PC-9 (cell line): ENCODE results near the gene CDH13. TPM values are rescaled to one million over a fixed set of nuclear protein-coding genes. Genes with fewer than 3 reads are reported as not detected.

Experiments used
- BruUV-seq: library from RNA; stranded (reverse); fragments of 400-500 nt; replicated peaks from 2 replicates; lab custom pipeline; 2021; lab: Mats Ljungman, UMichigan
- CTCF ChIA-PET: fragments of 300-600 bp; sonication (Branson Sonifier 250); formaldehyde crosslinking; loops from one replicate; lab custom pipeline; 2022; ENCODE audit warnings: antibody characterized with exemption; lab: Charles Lee
- POLR2A ChIA-PET: fragments of 300-600 bp; sonication (Branson Sonifier 250); formaldehyde crosslinking; loops from one replicate; lab custom pipeline; 2022; ENCODE audit warnings: antibody characterized with exemption; ENCODE audit not compliant: unreplicated experiment; lab: Charles Lee
- DNase-seq, 2 experiments: peaks; one replicate each; pipeline versions ENCODE4 v3.0.0 to v3.0.0-alpha.2; 2015 to 2022; ENCODE audit warnings: mixed read lengths in 1 of 2
- H2AFZ ChIP-seq: fragments of 200-600 bp; sonication (generic); 2 replicates; pipeline ENCODE4 v1.8.1; 2017; ENCODE audit warnings: antibody characterized with exemption
- H3F3A ChIP-seq: fragments of 200-600 bp; sonication (generic); 2 replicates; pipeline ENCODE4 v1.8.1; 2017; ENCODE audit warnings: antibody characterized with exemption, mild to moderate bottlenecking, low read depth; ENCODE audit not compliant: insufficient read depth
- H3K27ac ChIP-seq: fragments of 200-600 bp; sonication (generic); 2 replicates; pipeline ENCODE4 v1.6.1; 2016; ENCODE audit warnings: mixed run types
- H3K27me3 ChIP-seq: fragments of 200-600 bp; sonication (generic); 2 replicates; pipeline ENCODE4 v1.6.1; 2016; ENCODE audit warnings: low read depth, mixed run types; ENCODE audit not compliant: insufficient read depth
- H3K36me3 ChIP-seq: fragments of 200-600 bp; sonication (generic); 2 replicates; pipeline ENCODE4 v1.6.1; 2016; ENCODE audit warnings: low read depth, mixed run types
- H3K4me1 ChIP-seq: fragments of 200-600 bp; sonication (generic); replicated peaks from 2 replicates; pipeline ENCODE4 v1.6.1; 2016; ENCODE audit warnings: mixed run types; ENCODE audit not compliant: insufficient read depth
- H3K4me2 ChIP-seq: fragments of 200-600 bp; sonication (generic); 2 replicates; pipeline ENCODE4 v1.6.1; 2017; ENCODE audit warnings: mixed run types
- H3K4me3 ChIP-seq: fragments of 200-600 bp; sonication (generic); 2 replicates; pipeline ENCODE4 v1.6.1; 2016; ENCODE audit warnings: mixed run types
- H3K79me2 ChIP-seq: fragments of 200-600 bp; sonication (generic); 2 replicates; pipeline ENCODE4 v1.6.1; 2017; ENCODE audit warnings: low read depth, mixed run types
- H3K9me2 ChIP-seq: fragments of 200-600 bp; sonication (generic); 2 replicates; pipeline ENCODE4 v1.8.1; 2017; ENCODE audit warnings: mild to moderate bottlenecking; ENCODE audit not compliant: insufficient read depth
- H3K9me3 ChIP-seq: fragments of 200-600 bp; sonication (generic); 2 replicates; pipeline ENCODE4 v1.8.1; 2016; ENCODE audit warnings: low read depth; ENCODE audit not compliant: insufficient read depth
- H4K20me1 ChIP-seq: fragments of 200-600 bp; sonication (generic); 2 replicates; pipeline ENCODE4 v1.8.1; 2017; ENCODE audit not compliant: insufficient read depth
- EZH2 ChIP-seq: fragments of 200-600 bp; sonication (generic); IDR thresholded peaks from 2 replicates; pipeline ENCODE4 v1.8.0; 2017; ENCODE audit warnings: antibody characterized with exemption, low read depth
- intact Hi-C: fragments of 100-400 bp; cut with micrococcal nuclease; formaldehyde crosslinking; loops from one replicate; pipeline ENCODE4 v1.10.0; 2022; ENCODE audit not compliant: unreplicated experiment
- total RNA-seq: library from RNA; stranded (reverse); gene quantifications from 2 replicates; pipeline ENCODE4 v1.2.3, GENCODE V29; 2021
- TF ChIP-seq, protein P1 (sequence below): fragments of 200-600 bp; sonication (generic); conservative IDR thresholded peaks from 2 replicates; pipeline ENCODE4 v1.6.1; 2017; ENCODE audit warnings: mixed run types, antibody characterized with exemption, mild to moderate bottlenecking, moderate library complexity

The CDH13 gene
- total RNA-seq, 1 experiment from 2014 or later = 0.24 TPM

- Histone ChIP-seq H3K9me3 (no peaks in the 10 kb centered on the region), H3K4me3 (no peak overlapping the region), H3F3A (no peaks in the 10 kb centered on the region), H3K27ac (no peak overlapping the region), H4K20me1 (no peaks in the 10 kb centered on the region), H2AFZ (no peak overlapping the region), H3K4me1 (no peaks in the 10 kb centered on the region), H3K9me2 (no peaks in the 10 kb centered on the region), H3K36me3 (no peaks in the 10 kb centered on the region), H3K4me2 (no peak overlapping the region), H3K79me2 (no peaks in the 10 kb centered on the region), H3K27me3 (peaks cover 87% of the 10 kb centered on the region)
- TF ChIP-seq, protein P1, sequence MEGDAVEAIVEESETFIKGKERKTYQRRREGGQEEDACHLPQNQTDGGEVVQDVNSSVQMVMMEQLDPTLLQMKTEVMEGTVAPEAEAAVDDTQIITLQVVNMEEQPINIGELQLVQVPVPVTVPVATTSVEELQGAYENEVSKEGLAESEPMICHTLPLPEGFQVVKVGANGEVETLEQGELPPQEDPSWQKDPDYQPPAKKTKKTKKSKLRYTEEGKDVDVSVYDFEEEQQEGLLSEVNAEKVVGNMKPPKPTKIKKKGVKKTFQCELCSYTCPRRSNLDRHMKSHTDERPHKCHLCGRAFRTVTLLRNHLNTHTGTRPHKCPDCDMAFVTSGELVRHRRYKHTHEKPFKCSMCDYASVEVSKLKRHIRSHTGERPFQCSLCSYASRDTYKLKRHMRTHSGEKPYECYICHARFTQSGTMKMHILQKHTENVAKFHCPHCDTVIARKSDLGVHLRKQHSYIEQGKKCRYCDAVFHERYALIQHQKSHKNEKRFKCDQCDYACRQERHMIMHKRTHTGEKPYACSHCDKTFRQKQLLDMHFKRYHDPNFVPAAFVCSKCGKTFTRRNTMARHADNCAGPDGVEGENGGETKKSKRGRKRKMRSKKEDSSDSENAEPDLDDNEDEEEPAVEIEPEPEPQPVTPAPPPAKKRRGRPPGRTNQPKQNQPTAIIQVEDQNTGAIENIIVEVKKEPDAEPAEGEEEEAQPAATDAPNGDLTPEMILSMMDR = no peak
- no peak for TF ChIP-seq EZH2
- ChIA-PET CTCF (no interaction called here), POLR2A (interaction anchor here (0.6 kb wide), 1 partner anchor 55 kb away, joined by 3 read pairs; no protein-coding TSS in a partner anchor)
- no TSS peak for BruUV-seq
- DNase-seq = no peak
- intact Hi-C loops = no loop called here
Observed at GRCh38 chr16:83623091-83623730, 996.4 kb downstream of the CDH13 start.

DNA sequence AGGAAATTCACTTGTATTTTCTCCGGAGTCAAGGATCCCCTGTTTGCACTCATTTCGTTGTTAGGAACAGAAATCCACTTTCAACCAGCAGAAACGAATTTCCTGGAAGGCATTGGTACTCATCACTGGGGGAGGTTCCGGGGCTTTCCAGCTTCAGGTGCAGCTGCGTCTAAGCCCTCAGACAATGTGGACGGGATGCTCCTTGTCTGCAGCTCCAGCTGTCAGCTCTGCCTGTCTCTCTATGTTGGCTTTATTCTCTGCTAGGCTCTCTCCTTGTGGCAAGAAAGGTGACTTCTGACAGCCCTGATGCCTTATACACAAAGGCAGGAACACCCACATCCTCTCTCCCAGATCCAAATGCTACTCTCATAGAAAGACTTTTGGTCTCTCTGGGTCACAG lies 997.1 kb downstream of the CDH13 start:
- DNase-seq = no peak
- no peaks in the 10 kb centered on the region for H3F3A ChIP-seq
- no peak overlapping the region for H3K4me3 ChIP-seq
- ChIA-PET POLR2A (interaction anchor here (0.6 kb wide), 1 partner anchor 54 kb away, joined by 3 read pairs; no protein-coding TSS in a partner anchor), CTCF (no interaction called here)
- H4K20me1 ChIP-seq = no peaks in the 10 kb centered on the region; the same call in 1 of the 2 replicates
- no peak for TF ChIP-seq EZH2
- TF ChIP-seq, protein P1 = no peak
- H3K79me2 ChIP-seq = no peaks in the 10 kb centered on the region
- no TSS peak for BruUV-seq
- intact Hi-C loops = no loop called here
- H3K27me3 ChIP-seq = peaks cover 87% of the 10 kb centered on the region
- no peak overlapping the region for H3K27ac ChIP-seq
- H3K9me3 ChIP-seq = no peaks in the 10 kb centered on the region
- H3K9me2 ChIP-seq = no peaks in the 10 kb centered on the region
- H3K36me3 ChIP-seq = no peaks in the 10 kb centered on the region
- H2AFZ ChIP-seq = no peak overlapping the region
- no peak overlapping the region for H3K4me2 ChIP-seq
- no peaks in the 10 kb centered on the region for H3K4me1 ChIP-seq

DNA sequence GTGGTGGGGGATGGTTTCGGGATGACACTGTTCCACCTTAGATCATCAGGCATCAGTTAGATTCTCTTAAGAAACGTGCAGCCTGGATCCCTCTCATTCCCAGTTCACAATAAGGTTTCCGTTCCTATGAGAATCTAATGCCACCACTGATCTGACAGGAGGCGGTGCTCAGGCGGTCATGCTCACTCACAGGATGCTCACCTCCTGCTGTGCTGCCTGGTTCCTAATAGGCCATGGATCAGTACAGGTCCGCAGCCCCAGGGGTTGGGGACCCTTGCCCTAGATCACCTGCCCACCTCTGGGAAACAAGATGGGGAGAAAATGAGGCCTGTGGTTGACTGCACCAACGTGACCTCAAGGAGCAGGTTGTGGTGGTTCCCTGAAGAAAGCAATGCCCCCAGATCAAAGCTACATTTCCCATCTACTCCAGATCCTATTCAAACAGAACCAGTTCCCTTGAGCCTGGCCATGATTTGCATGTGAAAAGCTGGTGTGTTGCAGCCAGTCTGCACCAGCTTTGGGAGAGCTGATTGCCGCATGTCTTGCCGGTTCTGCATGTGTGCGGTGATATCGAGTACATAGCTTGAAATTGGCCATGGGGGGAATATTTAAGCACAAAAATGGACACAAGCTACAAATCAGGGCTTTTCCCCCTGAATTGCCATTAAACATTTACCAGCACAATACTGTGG lies 997.8 kb downstream of the CDH13 start:
- Histone ChIP-seq H3K36me3 (no peaks in the 10 kb centered on the region), H4K20me1 (no peaks in the 10 kb centered on the region; the same call in 1 of the 2 replicates), H3K4me2 (no peak overlapping the region), H3K4me3 (no peak overlapping the region), H3K9me3 (no peaks in the 10 kb centered on the region), H3K27me3 (peaks cover 84% of the 10 kb centered on the region), H2AFZ (no peak overlapping the region), H3K79me2 (no peaks in the 10 kb centered on the region), H3F3A (no peaks in the 10 kb centered on the region), H3K4me1 (no peaks in the 10 kb centered on the region), H3K27ac (no peak overlapping the region), H3K9me2 (no peaks in the 10 kb centered on the region)
- DNase-seq = no peak
- POLR2A ChIA-PET = no interaction called here
- no TSS peak for BruUV-seq
- TF ChIP-seq, protein P1 = no peak
- TF ChIP-seq EZH2 = no peak
- CTCF ChIA-PET = no interaction called here
- intact Hi-C loops = no loop called here
